OCI-LY7 (cell line): ENCODE data around the gene CTDSP1. TPM values are rescaled to one million over a fixed set of nuclear protein-coding genes. Genes with fewer than 3 reads are reported as not detected.

Experiments
- BruUV-seq: library from RNA; stranded (reverse); fragments of 400-500 nt; replicated peaks from 2 replicates; lab custom pipeline; 2021; lab: Mats Ljungman, UMichigan
- CTCF ChIA-PET: fragments of 300-600 bp; sonication (Branson Sonifier 250); formaldehyde crosslinking; loops from one replicate; lab custom pipeline; 2022; ENCODE audit warnings: antibody characterized with exemption; ENCODE audit not compliant: unreplicated experiment; lab: Charles Lee
- POLR2A ChIA-PET: fragments of 300-600 bp; sonication (Branson Sonifier 250); formaldehyde crosslinking; loops from one replicate; lab custom pipeline; 2022; ENCODE audit warnings: antibody characterized with exemption; lab: Charles Lee
- DNase-seq: peaks from one replicate; pipeline ENCODE4 v3.0.0-alpha.2; 2015; ENCODE audit warnings: low spot score
- H2AFZ ChIP-seq: fragments of 200-600 bp; sonication (generic), shearing (Covaris generic); 2 replicates; pipeline ENCODE4 v1.6.1; 2014; ENCODE audit warnings: mild to moderate bottlenecking, antibody characterized with exemption, low read length, moderate library complexity
- H3K27ac ChIP-seq: fragments of 200-600 bp; sonication (generic); 2 replicates; pipeline ENCODE4 v1.5.1; 2014; ENCODE audit warnings: mixed run types, low read depth, mild to moderate bottlenecking, moderate library complexity, low read length, inconsistent platforms; ENCODE audit not compliant: poor library complexity, severe bottlenecking
- H3K36me3 ChIP-seq: fragments of 200-600 bp; sonication (generic); 2 replicates; pipeline ENCODE4 v1.6.1; 2014; ENCODE audit warnings: mild to moderate bottlenecking, antibody characterized with exemption, low read length, moderate library complexity, mixed read lengths; ENCODE audit not compliant: insufficient read depth
- H3K4me1 ChIP-seq: fragments of 200-600 bp; sonication (generic); 2 replicates; pipeline ENCODE4 v1.5.1; 2014; ENCODE audit warnings: mild to moderate bottlenecking, low read length; ENCODE audit not compliant: insufficient read depth, poor library complexity, severe bottlenecking
- H3K4me2 ChIP-seq: fragments of 200-600 bp; sonication (generic); 2 replicates; pipeline ENCODE4 v1.6.1; 2014; ENCODE audit warnings: mild to moderate bottlenecking, low read length
- H3K4me3 ChIP-seq: fragments of 200-600 bp; sonication (generic); 2 replicates; pipeline ENCODE4 v1.5.1; 2014; ENCODE audit warnings: mild to moderate bottlenecking, low read depth, low read length; ENCODE audit not compliant: poor library complexity, severe bottlenecking
- H3K79me2 ChIP-seq: fragments of 200-600 bp; sonication (generic); 2 replicates; pipeline ENCODE4 v1.6.1; 2016; ENCODE audit warnings: low read depth, mild to moderate bottlenecking, low read length, moderate library complexity, mixed read lengths; ENCODE audit not compliant: insufficient read depth
- H3K9me2 ChIP-seq: fragments of 200-600 bp; sonication (generic); 2 replicates; pipeline ENCODE4 v1.6.1; 2016; ENCODE audit warnings: mild to moderate bottlenecking, low read length, mixed read lengths; ENCODE audit not compliant: insufficient read depth
- H3K9me3 ChIP-seq: fragments of 200-600 bp; sonication (generic); 2 replicates; pipeline ENCODE4 v1.6.1; 2014; ENCODE audit warnings: mild to moderate bottlenecking, mixed run types, low read length, mixed read lengths
- H4K20me1 ChIP-seq: fragments of 200-600 bp; sonication (generic); 2 replicates; pipeline ENCODE4 v1.6.1; 2014; ENCODE audit warnings: mild to moderate bottlenecking, antibody characterized with exemption, low read length, moderate library complexity, mixed read lengths; ENCODE audit not compliant: insufficient read depth
- CTCF ChIP-seq: fragments of 200-600 bp; sonication (generic); conservative IDR thresholded peaks from 2 replicates; pipeline ENCODE4 v1.5.1; 2014; ENCODE audit warnings: mild to moderate bottlenecking, antibody characterized with exemption, low read length, moderate library complexity, mixed read lengths
- EZH2phosphoT487 ChIP-seq: fragments of 200-600 bp; sonication (generic); IDR thresholded peaks from 2 replicates; pipeline ENCODE4 v1.6.1; 2018; ENCODE audit warnings: low read depth, borderline replicate concordance, mild to moderate bottlenecking, mixed run types, antibody characterized with exemption, low read length, moderate library complexity, mixed read lengths
- intact Hi-C: fragments of 100-400 bp; cut with micrococcal nuclease; formaldehyde crosslinking; loops from one replicate; pipeline ENCODE4 v1.10.0; 2022; ENCODE audit not compliant: unreplicated experiment
- total RNA-seq, 2 experiments: library from RNA; depleted of rRNA in 1 of 2; stranded (reverse); fragments of >200 nt in 1 of 2; shearing (Covaris generic) in 1 of 2; gene quantifications; 2 replicates each; pipeline ENCODE4 v1.2.3, GENCODE V29; 2014 to 2022

The CTDSP1 gene
- total RNA-seq, 2 experiments from 2014 or later, result 95.3 to 152 TPM

GRCh38 chr2:218387369-218388194, 12.1 kb upstream of the CTDSP1 start:
- no TSS peak for BruUV-seq
- peak overlapping the region; percentile 5; the same call in 1 of the 2 replicates for H2AFZ ChIP-seq
- H3K36me3 ChIP-seq, result no peaks in the 10 kb centered on the region
- H3K4me2 ChIP-seq, result no peak overlapping the region
- intact Hi-C loops, result no loop called here
- H3K27ac ChIP-seq, result no peak overlapping the region
- no peaks in the 10 kb centered on the region for H3K9me2 ChIP-seq
- no peaks in the 10 kb centered on the region for H4K20me1 ChIP-seq
- H3K4me3 ChIP-seq, result no peak overlapping the region
- DNase-seq, result no peak
- no peaks in the 10 kb centered on the region for H3K9me3 ChIP-seq
- TF ChIP-seq EZH2phosphoT487 (no peak), CTCF (no peak)
- POLR2A ChIA-PET, result interaction anchor here (0.5 kb wide), 1 partner anchor 114 kb away, joined by 3 read pairs; no protein-coding TSS in a partner anchor
- H3K79me2 ChIP-seq, result no peaks in the 10 kb centered on the region
- peaks cover 7% of the 10 kb centered on the region for H3K4me1 ChIP-seq
- CTCF ChIA-PET, result interaction anchor here (0.6 kb wide), 1 partner anchor 141 kb away, joined by 3 read pairs; no protein-coding TSS in a partner anchor

- no peaks in the 10 kb centered on the region for H3K9me3 ChIP-seq
- no TSS peak for BruUV-seq
- intact Hi-C loops, result no loop called here
- CTCF ChIA-PET, result interaction anchor here (0.6 kb wide), 1 partner anchor 999 kb away, joined by 3 read pairs; no protein-coding TSS in a partner anchor
- TF ChIP-seq EZH2phosphoT487 (no peak), CTCF (no peak)
- POLR2A ChIA-PET, result no interaction called here
- no peak overlapping the region for H3K27ac ChIP-seq
- no peaks in the 10 kb centered on the region for H4K20me1 ChIP-seq
- H3K36me3 ChIP-seq, result no peaks in the 10 kb centered on the region
- H3K4me2 ChIP-seq, result no peak overlapping the region
- no peak overlapping the region for H3K4me3 ChIP-seq
- H3K79me2 ChIP-seq, result no peaks in the 10 kb centered on the region
- no peak for DNase-seq
- H2AFZ ChIP-seq, result no peak overlapping the region
- H3K9me2 ChIP-seq, result no peaks in the 10 kb centered on the region
- H3K4me1 ChIP-seq, result peaks cover 9% of the 10 kb centered on the region
Observed at GRCh38 chr2:218389333-218390150, 10.1 kb upstream of the CTDSP1 start.
